GM18951 (cell line): Measurements from ENCODE around the gene CAMK4.

Source experiments
- POLR2A ChIP-seq: IDR thresholded peaks from 4 replicates; pipeline ENCODE4 v1.6.1; 2011; ENCODE audit warnings: mild to moderate bottlenecking; ENCODE audit not compliant: insufficient read length, insufficient read depth; ENCODE audit errors: extremely low read depth
- in situ Hi-C: fragments of 300-500 bp; cut with MboI; formaldehyde crosslinking; loops from one replicate; pipeline ENCODE4 v1.12.0; 2022; ENCODE audit warnings: low sequenced_read_pairs, mixed read lengths, inconsistent platforms; ENCODE audit not compliant: unreplicated experiment

Gene CAMK4

GRCh38 chr5:111252799-111253545 lies 28.8 kb downstream of the CAMK4 start:
- TF ChIP-seq POLR2A: peak; percentile 45
- in situ Hi-C loops: loop anchor here (25.0 kb wide), 1 partner anchor 491 kb away; no protein-coding TSS in a partner anchor

DNA sequence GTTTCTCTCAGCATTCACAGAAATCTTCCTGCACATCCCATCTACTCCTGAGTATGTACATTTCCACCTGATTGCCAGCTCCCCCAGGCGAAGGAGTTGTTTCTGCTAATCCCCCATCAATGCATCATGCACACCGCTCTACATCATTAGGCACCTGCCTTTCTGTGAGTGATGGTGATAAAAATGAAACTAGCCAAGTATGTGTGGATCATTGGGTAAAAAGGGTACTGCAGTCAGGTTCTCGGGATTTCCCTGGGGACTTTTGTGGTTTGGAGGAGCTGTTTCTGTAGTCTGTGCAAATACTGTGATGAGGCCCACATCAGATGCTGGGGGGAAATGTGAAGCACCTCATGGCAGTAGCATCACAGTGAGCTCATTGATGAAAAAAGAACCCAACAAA lies 30.4 kb downstream of the CAMK4 start:
- in situ Hi-C loops: loop anchor here (25.0 kb wide), 1 partner anchor 492 kb away; no protein-coding TSS in a partner anchor
- TF ChIP-seq POLR2A: no peak

- in situ Hi-C loops: loop anchor here (25.0 kb wide), 1 partner anchor 493 kb away; no protein-coding TSS in a partner anchor
These were observed 31.0 kb downstream of the CAMK4 start for GRCh38 chr5:111255169-111255568.

DNA sequence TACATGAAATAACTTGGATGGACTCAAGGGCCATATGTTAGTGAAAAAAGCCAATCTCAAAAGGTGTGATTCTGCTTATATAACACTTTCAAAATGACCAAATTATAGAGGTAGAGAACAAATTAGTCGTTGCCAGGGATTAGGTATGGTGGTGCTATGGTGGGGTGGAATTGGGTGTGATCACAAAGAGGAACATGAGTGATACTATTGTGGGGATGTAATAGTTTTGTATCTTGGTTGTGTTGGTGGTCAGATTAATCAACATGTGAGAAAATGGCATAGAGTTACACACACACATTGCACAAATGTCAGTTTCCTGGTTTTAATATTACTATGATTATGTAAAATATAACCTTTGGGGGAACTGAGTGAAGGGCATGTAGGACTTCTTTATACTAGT lies 31.9 kb downstream of the CAMK4 start:
- in situ Hi-C loops: loop anchor here (25.0 kb wide), 1 partner anchor 494 kb away; no protein-coding TSS in a partner anchor
- no peak for TF ChIP-seq POLR2A

More at GRCh38 chr5:111255169-111255568, 31.0 kb downstream of the CAMK4 start:
- no peak for TF ChIP-seq POLR2A

GRCh38 chr5:111257610-111258009 lies 33.4 kb downstream of the CAMK4 start:
- in situ Hi-C loops: loop anchor here (25.0 kb wide), 1 partner anchor 495 kb away; no protein-coding TSS in a partner anchor

DNA sequence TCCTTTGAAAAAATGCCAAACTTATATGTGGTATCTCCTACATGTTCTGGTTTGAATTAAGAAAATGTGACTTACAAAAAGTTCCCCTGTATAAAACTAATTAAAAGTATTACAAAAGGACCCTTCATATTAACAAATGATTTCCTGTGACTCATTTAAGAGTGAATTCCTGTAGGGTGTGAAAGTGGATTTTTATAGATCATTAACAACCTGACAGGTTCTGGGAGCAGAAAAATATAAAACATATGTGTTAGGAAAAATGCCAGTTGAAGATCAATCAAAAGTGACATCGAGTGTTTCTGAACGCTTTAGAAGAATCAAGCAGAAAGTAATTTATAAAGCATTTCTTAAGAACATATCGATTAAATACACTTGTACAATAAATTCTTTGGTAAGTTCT lies 35.5 kb downstream of the CAMK4 start:
- TF ChIP-seq POLR2A: no peak
- in situ Hi-C loops: loop anchor here (25.0 kb wide), 1 partner anchor 497 kb away; no protein-coding TSS in a partner anchor

DNA sequence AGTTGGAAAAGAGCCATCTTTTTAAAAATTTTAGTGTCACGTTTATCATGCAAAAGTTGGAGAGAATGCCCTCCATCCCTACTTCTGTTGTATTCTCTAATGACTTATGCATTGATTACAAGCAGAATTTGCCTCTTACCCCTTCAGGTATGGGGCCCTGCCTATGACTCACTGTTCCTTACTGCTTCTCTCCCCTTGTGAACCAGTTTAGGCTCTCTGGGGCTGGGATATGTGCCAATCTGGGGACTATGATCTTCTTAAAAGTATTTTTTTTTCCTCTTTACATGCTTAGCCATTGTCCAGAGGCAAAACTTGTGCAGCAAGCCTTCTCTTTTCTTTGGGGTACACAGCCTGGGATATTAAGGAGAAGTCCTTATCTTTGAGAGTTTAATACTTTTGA lies 37.4 kb downstream of the CAMK4 start:
- in situ Hi-C loops: loop anchor here (25.0 kb wide), 1 partner anchor 499 kb away; no protein-coding TSS in a partner anchor

GRCh38 chr5:111262153-111262552 lies 38.0 kb downstream of the CAMK4 start:
- in situ Hi-C loops: loop anchor here (25.0 kb wide), 1 partner anchor 500 kb away; no protein-coding TSS in a partner anchor
- no peak for TF ChIP-seq POLR2A

More for the DNA sequence above, 37.4 kb downstream of the CAMK4 start:
- no peak for TF ChIP-seq POLR2A

DNA sequence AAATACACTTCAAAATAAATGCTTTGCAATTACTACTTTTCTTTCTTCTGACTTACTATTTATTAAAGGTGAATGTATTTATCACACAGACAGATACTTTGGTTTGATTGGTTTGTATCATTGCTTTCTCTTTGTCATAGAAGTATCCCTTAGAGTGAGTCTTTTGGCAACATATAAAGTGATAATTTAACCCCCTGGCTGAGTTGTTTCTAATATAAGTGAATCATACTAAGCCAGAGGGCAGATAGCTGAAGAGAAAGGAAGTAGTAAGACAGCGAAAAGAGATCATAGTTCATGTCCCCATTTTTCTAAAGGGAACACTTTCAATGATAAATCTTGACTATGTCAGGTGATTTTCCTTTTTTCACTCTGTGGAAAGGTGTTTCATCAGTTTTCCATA lies 38.6 kb downstream of the CAMK4 start:
- TF ChIP-seq POLR2A: no peak
- in situ Hi-C loops: loop anchor here (25.0 kb wide), 1 partner anchor 501 kb away; no protein-coding TSS in a partner anchor

DNA sequence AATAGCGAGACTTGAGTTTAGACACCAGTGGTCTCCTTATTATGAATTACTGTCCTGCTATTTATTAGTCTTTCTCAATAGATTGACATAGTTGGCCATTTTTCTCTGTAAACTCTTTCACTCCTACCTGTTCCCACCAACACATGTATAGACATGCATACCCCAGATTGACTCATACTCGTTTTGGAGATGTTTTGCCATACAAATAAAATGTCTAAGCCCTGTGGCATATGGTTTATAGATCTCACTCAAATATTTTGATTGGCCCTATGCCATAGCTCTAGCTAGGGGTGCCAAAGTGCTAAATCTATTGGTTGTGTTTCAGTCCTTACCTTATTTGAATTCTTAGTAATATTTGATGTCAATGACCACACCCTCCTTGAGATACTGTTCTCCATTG lies 42.3 kb downstream of the CAMK4 start:
- in situ Hi-C loops: loop anchor here (25.0 kb wide), 1 partner anchor 504 kb away; no protein-coding TSS in a partner anchor
- TF ChIP-seq POLR2A: no peak

DNA sequence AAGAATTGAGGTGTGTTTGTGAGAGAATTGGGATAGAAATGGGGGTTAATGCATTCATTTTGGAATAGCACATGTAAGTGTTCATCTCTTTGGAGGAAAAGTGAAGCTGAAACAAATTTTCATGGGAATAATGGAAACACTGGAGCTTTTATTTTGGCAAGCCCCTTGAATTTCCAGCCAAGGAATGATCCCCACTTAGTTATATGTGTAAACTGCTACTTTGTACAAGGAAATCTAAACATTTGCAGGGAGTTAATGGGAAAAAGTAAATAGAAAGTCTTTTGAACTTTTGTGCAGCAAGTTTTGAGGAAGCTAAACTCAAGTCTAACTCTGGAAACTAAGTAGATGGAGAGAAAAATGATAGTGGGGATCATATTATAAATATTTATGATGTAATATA lies 44.1 kb downstream of the CAMK4 start:
- no peak for TF ChIP-seq POLR2A
- in situ Hi-C loops: loop anchor here (25.0 kb wide), 1 partner anchor 506 kb away; no protein-coding TSS in a partner anchor

DNA sequence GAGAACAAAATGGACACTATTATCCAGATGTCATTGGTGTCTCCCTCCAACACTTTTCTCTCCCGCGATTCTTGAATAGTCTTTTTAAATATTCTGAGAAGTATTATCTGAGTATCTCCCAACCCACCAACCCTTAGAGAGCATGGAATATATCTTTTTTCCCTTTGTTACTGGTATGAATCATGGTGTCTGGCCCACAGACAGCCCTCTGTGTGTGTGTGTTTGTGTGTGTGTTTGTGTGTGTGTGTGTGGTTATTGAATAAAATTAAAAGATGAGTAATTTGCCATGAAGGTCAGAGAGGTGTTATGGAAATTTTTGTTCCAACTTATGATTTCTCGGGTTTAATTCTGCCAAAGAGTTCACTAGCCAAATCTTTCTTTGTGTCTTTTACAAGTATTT lies 47.7 kb downstream of the CAMK4 start:
- in situ Hi-C loops: loop anchor here (25.0 kb wide), 1 partner anchor 510 kb away; no protein-coding TSS in a partner anchor
- no peak for TF ChIP-seq POLR2A

DNA sequence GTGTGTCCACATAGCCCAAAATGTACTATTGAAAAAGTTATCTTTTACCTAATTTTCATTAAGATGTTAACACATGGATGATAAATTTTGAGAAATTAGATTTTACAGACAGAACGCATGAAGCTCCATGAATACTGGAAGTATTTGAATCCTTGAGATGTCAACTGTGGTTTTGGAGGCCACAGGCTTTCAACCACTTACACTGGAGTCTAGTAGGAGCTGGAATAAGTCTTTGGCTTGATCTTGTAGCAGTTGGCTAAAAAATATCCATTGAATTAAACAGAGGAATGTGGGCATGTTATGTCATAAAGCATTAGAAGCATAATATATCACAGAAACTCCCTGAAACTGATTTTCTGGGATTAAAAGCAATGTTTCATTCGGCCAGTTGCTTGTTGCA lies 52.9 kb downstream of the CAMK4 start:
- TF ChIP-seq POLR2A: no peak
- in situ Hi-C loops: loop anchor here (5.0 kb wide), 1 partner anchor 115 kb away; no protein-coding TSS in a partner anchor
